ENCODE results near the gene TBCCD1. TPM values are rescaled to one million over a fixed set of nuclear protein-coding genes. Genes with fewer than 3 reads are reported as not detected.
A peak's percentile ranks its signal among the peaks of the same experiment; 100 is the strongest.
"Not testable (repeated sequence)": the region's sequence is repeated elsewhere in the genome, so short reads cannot be mapped to it uniquely, and the experiment has no call there.

TBCCD1 gene
- polyA plus RNA-seq, 1 donor (not counting 4 experiments of a cell fraction or from before 2014, with no cell fraction given) = 15.8 TPM

GRCh38 chr3:186588632-186589031, 21.5 kb upstream of the TBCCD1 start:
- peaks cover 31% of the 10 kb centered on the region for H3K4me1 ChIP-seq (ENCODE audit: control insufficient read depth, extremely low read depth, insufficient read depth, low read length)
- TF ChIP-seq CTCF (optimal IDR thresholded peaks at IDR 0.05 in 1 of 3, IDR thresholded peaks at IDR 0.05 in 1 of 3, conservative IDR thresholded peaks at IDR 0.05 in 1 of 3; ENCODE audit: extremely low read depth in 1 of 3, insufficient read depth in 2 of 3, low read length in 3 of 3) = no peak
- no peak for TF ChIP-seq EZH2 (IDR thresholded peaks at IDR 0.05; ENCODE audit: low read length)
- FAIRE-seq = peak; percentile 96
- H3K27ac ChIP-seq (ENCODE audit: control insufficient read depth, insufficient read depth, low read length) = peak overlapping the region; percentile 93
- H3K9me3 ChIP-seq (ENCODE audit: control insufficient read depth, low read depth, low read length) = no peaks in the 10 kb centered on the region
- H3K4me2 ChIP-seq (ENCODE audit: control insufficient read depth, extremely low read depth, insufficient read depth, low read depth, low read length) = peak overlapping the region; percentile 84
- H3K9me1 ChIP-seq (ENCODE audit: control insufficient read depth, extremely low read depth, insufficient read depth, low read length) = no peaks in the 10 kb centered on the region
- no peaks in the 10 kb centered on the region for H4K20me1 ChIP-seq (ENCODE audit: control insufficient read depth, extremely low read depth, insufficient read depth, low read length)
- H3K36me3 ChIP-seq (ENCODE audit: control insufficient read depth in 2 of 2, extremely low read depth in 1 of 2, insufficient read depth in 2 of 2, low read length in 2 of 2) = peaks cover 9 to 18% of the 10 kb centered on the region in 2 experiments
- H2AFZ ChIP-seq (ENCODE audit: control insufficient read depth, low read length) = peak overlapping the region; percentile 41
- dilution Hi-C loops (cut with MboI; ENCODE audit: extremely low pct_ligation_motif_present, low sequenced_read_pairs) = no loop called here
- H3K9ac ChIP-seq (ENCODE audit: control insufficient read depth, extremely low read depth, insufficient read depth, low read length) = peak overlapping the region; percentile 49
- no peak for DNase-seq (ENCODE audit: low read depth, low spot score)
- no peaks in the 10 kb centered on the region for H3K27me3 ChIP-seq (ENCODE audit: control insufficient read depth, extremely low read depth, insufficient read depth, low read length)
- no peaks in the 10 kb centered on the region for H3K79me2 ChIP-seq (ENCODE audit: control insufficient read depth, insufficient read depth, low read length)
- H3K4me3 ChIP-seq (ENCODE audit: control insufficient read depth in 2 of 3, extremely low read depth in 1 of 3, insufficient read depth in 2 of 3, low read depth in 1 of 3, low read length in 3 of 3) = peak overlapping the region in 2 of 3 experiments; percentile 22 to 36

GRCh38 chr3:186587183-186587582, 20.0 kb upstream of the TBCCD1 start:
- DNase-seq (ENCODE audit: low read depth, low spot score) (no peak), FAIRE-seq (no peak)
- Histone ChIP-seq H3K4me2 (ENCODE audit: control insufficient read depth, extremely low read depth, insufficient read depth, low read depth, low read length) (no peak overlapping the region), H3K27ac (ENCODE audit: control insufficient read depth, insufficient read depth, low read length) (no peak overlapping the region), H3K27me3 (ENCODE audit: control insufficient read depth, extremely low read depth, insufficient read depth, low read length) (no peaks in the 10 kb centered on the region), H2AFZ (ENCODE audit: control insufficient read depth, low read length) (no peak overlapping the region), H3K9me3 (ENCODE audit: control insufficient read depth, low read depth, low read length) (no peaks in the 10 kb centered on the region), H3K9me1 (ENCODE audit: control insufficient read depth, extremely low read depth, insufficient read depth, low read length) (no peaks in the 10 kb centered on the region), H3K9ac (ENCODE audit: control insufficient read depth, extremely low read depth, insufficient read depth, low read length) (no peak overlapping the region), H4K20me1 (ENCODE audit: control insufficient read depth, extremely low read depth, insufficient read depth, low read length) (no peaks in the 10 kb centered on the region), H3K36me3 (ENCODE audit: control insufficient read depth in 2 of 2, extremely low read depth in 1 of 2, insufficient read depth in 2 of 2, low read length in 2 of 2) (peaks cover 13 to 24% of the 10 kb centered on the region in 2 experiments), H3K79me2 (ENCODE audit: control insufficient read depth, insufficient read depth, low read length) (no peaks in the 10 kb centered on the region), H3K4me1 (ENCODE audit: control insufficient read depth, extremely low read depth, insufficient read depth, low read length) (peaks cover 31% of the 10 kb centered on the region), H3K4me3 (ENCODE audit: control insufficient read depth in 2 of 3, extremely low read depth in 1 of 3, insufficient read depth in 2 of 3, low read depth in 1 of 3, low read length in 3 of 3) (no peak overlapping the region)
- TF ChIP-seq EZH2 (IDR thresholded peaks at IDR 0.05; ENCODE audit: low read length) (no peak), CTCF (optimal IDR thresholded peaks at IDR 0.05 in 1 of 3, IDR thresholded peaks at IDR 0.05 in 1 of 3, conservative IDR thresholded peaks at IDR 0.05 in 1 of 3; ENCODE audit: extremely low read depth in 1 of 3, insufficient read depth in 2 of 3, low read length in 3 of 3) (no peak)
- dilution Hi-C loops (cut with MboI; ENCODE audit: extremely low pct_ligation_motif_present, low sequenced_read_pairs) = no loop called here

- H2AFZ ChIP-seq (ENCODE audit: control insufficient read depth, low read length); H3K27me3 ChIP-seq (ENCODE audit: control insufficient read depth, extremely low read depth, insufficient read depth, low read length); H3K9me3 ChIP-seq (ENCODE audit: control insufficient read depth, low read depth, low read length); H3K4me3 ChIP-seq (ENCODE audit: control insufficient read depth in 2 of 3, extremely low read depth in 1 of 3, insufficient read depth in 2 of 3, low read depth in 1 of 3, low read length in 3 of 3); DNase-seq (ENCODE audit: low read depth, low spot score); H3K79me2 ChIP-seq (ENCODE audit: control insufficient read depth, insufficient read depth, low read length); H3K9me1 ChIP-seq (ENCODE audit: control insufficient read depth, extremely low read depth, insufficient read depth, low read length); FAIRE-seq; dilution Hi-C loops (cut with MboI; ENCODE audit: extremely low pct_ligation_motif_present, low sequenced_read_pairs); H3K4me2 ChIP-seq (ENCODE audit: control insufficient read depth, extremely low read depth, insufficient read depth, low read depth, low read length); H3K27ac ChIP-seq (ENCODE audit: control insufficient read depth, insufficient read depth, low read length); H4K20me1 ChIP-seq (ENCODE audit: control insufficient read depth, extremely low read depth, insufficient read depth, low read length); H3K9ac ChIP-seq (ENCODE audit: control insufficient read depth, extremely low read depth, insufficient read depth, low read length): not testable (repeated sequence)
- H3K36me3 ChIP-seq (ENCODE audit: control insufficient read depth in 2 of 2, extremely low read depth in 1 of 2, insufficient read depth in 2 of 2, low read length in 2 of 2) = peaks cover 16 to 26% of the 10 kb centered on the region in 2 experiments
- peaks cover 31% of the 10 kb centered on the region for H3K4me1 ChIP-seq (ENCODE audit: control insufficient read depth, extremely low read depth, insufficient read depth, low read length)
These were observed 19.1 kb upstream of the TBCCD1 start for GRCh38 chr3:186586245-186586644.
